Measurements from ENCODE around the gene TCF3. TPM values are rescaled to one million over a fixed set of nuclear protein-coding genes. Genes with fewer than 3 reads are reported as not detected.

The TCF3 gene
- total and polyA plus RNA-seq, 2 of the 8 experiments (the other 6 are each of a cell fraction or from before 2014, with no cell fraction given), result 241 to 348 TPM

DNA sequence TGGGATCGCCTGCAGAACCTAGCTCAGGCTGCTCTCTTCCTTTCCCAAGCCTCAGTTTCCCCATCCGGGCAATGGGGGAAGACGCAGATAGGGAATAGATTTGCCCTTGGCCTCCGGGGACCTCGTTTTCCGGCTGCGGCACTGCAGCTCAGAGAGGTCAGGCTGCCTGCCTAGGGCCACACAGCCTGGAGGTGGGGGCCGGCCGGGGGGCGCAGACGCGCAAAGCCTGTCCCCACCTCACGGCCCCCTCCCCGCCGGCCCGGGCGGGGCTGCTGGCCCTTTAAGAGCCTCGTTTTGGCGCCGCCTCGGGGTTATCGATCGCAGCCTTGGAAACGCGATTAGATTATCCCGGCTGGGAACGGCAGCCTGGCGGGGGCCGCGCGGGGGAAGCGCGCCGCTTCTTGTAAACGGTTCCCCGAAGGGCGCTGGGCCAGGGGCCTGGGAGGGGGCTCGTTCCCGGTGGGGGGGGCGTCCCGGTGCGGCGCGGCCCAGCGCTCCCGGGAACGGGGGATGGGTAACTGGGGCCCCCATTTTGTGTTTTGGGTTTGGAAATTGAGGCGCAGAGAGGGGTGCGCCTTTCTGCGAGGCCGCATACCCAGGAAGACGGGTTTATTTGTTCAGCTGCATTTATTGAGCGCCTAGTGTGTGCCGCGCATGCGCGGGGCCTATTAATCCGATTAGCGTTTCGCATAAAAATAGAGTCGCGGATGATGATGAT lies 23.4 kb upstream of the TCF3 start:
- Histone ChIP-seq H2AFZ (ENCODE audit: low read length) (no peak overlapping the region), H3K18ac (ENCODE audit: extremely low read depth, low read length) (no peak overlapping the region), H4K8ac (ENCODE audit: extremely low read depth, insufficient read depth, low read length) (peak overlapping the region; percentile 31; the same call in 1 of the 2 replicates), H2BK120ac (replicated peaks; ENCODE audit: low read depth, low read length) (no peak overlapping the region), H2AK5ac (ENCODE audit: low read depth, low read length) (no peak overlapping the region), H3K79me1 (ENCODE audit: low read depth, low read length) (no peaks in the 10 kb centered on the region), H3K79me2 (ENCODE audit: control insufficient read depth in 1 of 2, insufficient read depth in 2 of 2, low read length in 2 of 2) (no peaks in the 10 kb centered on the region), H3K4ac (replicated peaks; ENCODE audit: insufficient read length, low read depth, low read length) (no peak overlapping the region), H2BK12ac (ENCODE audit: low read depth, low read length) (no peak overlapping the region), H3K27ac (ENCODE audit: low read depth, low read length) (no peak overlapping the region), H4K20me1 (replicated peaks in 1 of 2; ENCODE audit: control insufficient read depth in 1 of 2, insufficient read depth in 2 of 2, low read length in 2 of 2) (peaks cover 0 to 6% of the 10 kb centered on the region in 2 experiments), H2BK5ac (ENCODE audit: low read depth, low read length) (no peak overlapping the region), H3K14ac (ENCODE audit: insufficient read length) (no peak overlapping the region), H3K36me3 (ENCODE audit: control insufficient read depth in 2 of 4, insufficient read depth in 4 of 4, low read length in 3 of 4) (no peaks in the 10 kb centered on the region), H3K23ac (ENCODE audit: insufficient read length) (no peak overlapping the region), H3K4me1 (replicated peaks in 1 of 4; ENCODE audit: control insufficient read depth in 3 of 4, insufficient read depth in 4 of 4, low read length in 3 of 4) (peaks cover 0 to 6% (median 2%) of the 10 kb centered on the region in 4 experiments; a peak in 4 of 7 replicates), H3K4me3 (ENCODE audit: extremely low read depth in 1 of 4, insufficient read depth in 2 of 4, low read depth in 3 of 4, low read length in 4 of 4) (peak overlapping the region; percentile 16 to 59 (median 18); a peak in 6 of 8 replicates), H4K91ac (replicated peaks; ENCODE audit: insufficient read length, low read length) (no peak overlapping the region), H3K9ac (replicated peaks in 1 of 4; ENCODE audit: extremely low read depth in 1 of 4, low read depth in 3 of 4, low read length in 3 of 4) (no peak overlapping the region), H4K5ac (ENCODE audit: insufficient read length, low read depth, low read length) (no peak overlapping the region), H3K27me3 (replicated peaks in 1 of 4; ENCODE audit: control insufficient read depth in 3 of 4, extremely low read depth in 1 of 4, insufficient read depth in 3 of 4, low read length in 3 of 4) (peaks cover 16 to 60% (median 50%) of the 10 kb centered on the region in 4 experiments), H2BK20ac (ENCODE audit: low read length) (no peak overlapping the region), H3K9me3 (ENCODE audit: insufficient read depth in 2 of 2, low read depth in 1 of 2, low read length in 1 of 2) (no peaks in the 10 kb centered on the region), H2BK15ac (ENCODE audit: low read length) (no peak overlapping the region), H3K23me2 (ENCODE audit: low read depth, low read length) (no peaks in the 10 kb centered on the region; the same call in none of the 2 replicates), H3K4me2 (ENCODE audit: insufficient read depth in 1 of 2, low read depth in 2 of 2, low read length in 2 of 2) (peak overlapping the region; percentile 43 to 55; a peak in 3 of 4 replicates), H3K56ac (replicated peaks; ENCODE audit: insufficient read length, low read depth, low read length) (no peak overlapping the region)
- DNase-seq (ENCODE audit: low read depth in 1 of 2, low spot score in 2 of 2) (no peak), FAIRE-seq (no peak)
- 31% methylated on average over 26 of the region's 62 CpGs; no CpG with 5 or more reads in 1 of the 2 experiments for WGBS, 2 experiments (ENCODE audit: extremely low coverage in 1 of 2, insufficient coverage in 1 of 2, insufficient read length in 1 of 2, insufficient replicate concordance in 2 of 2, low coverage in 1 of 2, low lambda C conversion rate in 2 of 2, missing lambda C conversion rate in 1 of 2)
- ChIA-PET CTCF (ENCODE audit: partially characterized antibody) (interaction anchor here (0.7 to 1.9 kb wide), 12 partner anchors 8 to 150 kb away, joined by 3 to 5 read pairs (median 4); no protein-coding TSS in a partner anchor), POLR2A (ENCODE audit: partially characterized antibody) (interaction anchor here (0.7 to 1.1 kb wide), 2 partner anchors 26 to 49 kb away, joined by 3 read pairs; no protein-coding TSS in a partner anchor)
- peak; percentile 37; the same call in 1 of the 2 replicates for TF ChIP-seq NRF1 (IDR thresholded peaks at IDR 0.05; ENCODE audit: low read depth, low read length)
- TF ChIP-seq HDAC2 (IDR thresholded peaks at IDR 0.05; ENCODE audit: borderline replicate concordance in 1 of 2, low read depth in 2 of 2, low read length in 2 of 2), result no peak; a peak in 1 of 4 replicates
- no peak for TF ChIP-seq PHF8 (conservative IDR thresholded peaks at IDR 0.05; ENCODE audit: low read depth, low read length)
- no peak for TF ChIP-seq TAF1 (IDR thresholded peaks at IDR 0.05; ENCODE audit: low read depth, low read length)
- no peak for TF ChIP-seq RXRA (IDR thresholded peaks at IDR 0.05; ENCODE audit: insufficient read depth, low read depth, low read length)
- peak; percentile 90 for TF ChIP-seq KDM1A (IDR thresholded peaks at IDR 0.05; ENCODE audit: borderline replicate concordance, low read length)
- no peak for TF ChIP-seq RBBP5 (IDR thresholded peaks at IDR 0.05; ENCODE audit: borderline replicate concordance, low read depth, low read length)
- TF ChIP-seq EZH2 (IDR thresholded peaks at IDR 0.05; ENCODE audit: low read depth, low read length, severe bottlenecking), result peak; percentile 37

All from H1 (cell line).